ENCODE measurements around the gene AADACL2.
"Not testable (repeated sequence)": the region's sequence is repeated elsewhere in the genome, so short reads cannot be mapped to it uniquely, and the experiment has no call there.

Gene AADACL2

DNA sequence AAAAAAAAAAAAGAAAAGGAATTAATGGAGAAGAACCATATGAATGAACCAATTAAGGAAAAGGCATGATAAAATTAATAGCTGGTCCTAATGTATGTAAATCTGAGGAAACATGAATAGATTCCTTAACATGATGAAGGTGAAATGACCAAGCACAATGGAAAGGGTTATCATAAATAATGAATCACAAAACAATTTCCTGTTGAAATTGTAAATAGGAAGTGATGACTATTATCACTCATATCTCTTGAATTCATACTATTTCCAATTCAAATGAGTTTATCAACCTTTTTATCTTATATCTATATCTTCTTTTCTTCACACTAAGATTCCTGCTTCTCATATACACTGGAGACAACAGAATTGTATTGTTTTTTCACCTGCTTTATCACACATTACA, 32.0 kb downstream of the AADACL2 start:
- DNase-seq (ENCODE audit: low read depth) = no peak

GRCh38 chr3:151766454-151766853, 32.7 kb downstream of the AADACL2 start:
- no peak for DNase-seq (ENCODE audit: low read depth)

GRCh38 chr3:151768393-151768930, 34.7 kb downstream of the AADACL2 start:
- no peak for DNase-seq (ENCODE audit: low read depth)

- peak; percentile 5 for DNase-seq (ENCODE audit: low read depth)
Measured at GRCh38 chr3:151769175-151769574, 35.4 kb downstream of the AADACL2 start.

- no peak for DNase-seq (ENCODE audit: low read depth)
Measured at GRCh38 chr3:151770956-151771355, 37.2 kb downstream of the AADACL2 start.

DNA sequence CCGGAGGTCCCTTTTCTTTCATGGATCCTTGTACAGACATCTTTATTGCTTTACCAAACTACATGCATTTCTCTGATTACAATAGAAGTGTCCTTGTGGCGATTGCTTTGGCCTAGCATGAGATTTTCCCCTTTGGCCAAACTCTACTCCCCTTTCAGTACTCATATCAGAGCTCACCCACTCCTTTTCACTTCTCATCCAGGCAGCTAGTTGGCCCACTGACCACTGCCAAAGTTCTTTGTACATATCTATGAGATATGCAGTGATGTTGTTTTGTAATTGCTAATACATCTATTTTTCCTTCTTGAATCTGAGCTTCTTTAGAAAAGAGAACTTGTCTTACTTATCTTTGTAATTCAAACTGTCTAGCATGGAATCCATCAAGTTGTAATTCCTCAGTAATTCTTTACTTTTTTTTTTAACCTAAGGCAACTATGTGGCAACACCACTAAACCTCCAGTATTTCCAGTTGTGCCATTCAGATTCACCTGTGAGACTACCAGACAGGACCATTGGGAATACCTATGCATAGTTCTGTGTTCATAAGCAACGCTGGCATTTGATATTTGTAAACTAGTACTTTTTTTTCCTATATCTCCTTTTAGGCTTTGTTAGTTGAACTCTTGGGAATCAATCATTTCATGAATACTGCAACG, 39.2 kb downstream of the AADACL2 start:
- DNase-seq (ENCODE audit: low read depth) = no peak

DNA sequence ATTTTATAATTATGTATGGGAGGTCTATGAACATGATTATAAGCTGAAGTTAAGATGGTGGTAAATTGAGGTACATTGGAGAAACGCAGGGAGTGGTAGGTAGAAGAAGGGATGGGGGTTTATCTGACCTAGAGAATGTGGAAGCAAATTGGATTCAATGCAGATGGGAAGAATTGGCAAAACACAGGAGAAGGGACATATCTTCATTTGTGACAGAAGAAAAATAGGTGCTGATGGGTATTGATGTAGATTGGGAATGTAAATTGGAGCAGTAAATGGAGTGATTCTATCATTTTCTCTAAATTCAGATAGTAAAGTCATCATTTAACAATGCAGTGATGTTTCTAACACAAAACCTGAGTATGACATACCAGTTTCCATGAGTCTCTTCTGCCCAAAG, 40.5 kb downstream of the AADACL2 start:
- no peak for DNase-seq (ENCODE audit: low read depth)

DNA sequence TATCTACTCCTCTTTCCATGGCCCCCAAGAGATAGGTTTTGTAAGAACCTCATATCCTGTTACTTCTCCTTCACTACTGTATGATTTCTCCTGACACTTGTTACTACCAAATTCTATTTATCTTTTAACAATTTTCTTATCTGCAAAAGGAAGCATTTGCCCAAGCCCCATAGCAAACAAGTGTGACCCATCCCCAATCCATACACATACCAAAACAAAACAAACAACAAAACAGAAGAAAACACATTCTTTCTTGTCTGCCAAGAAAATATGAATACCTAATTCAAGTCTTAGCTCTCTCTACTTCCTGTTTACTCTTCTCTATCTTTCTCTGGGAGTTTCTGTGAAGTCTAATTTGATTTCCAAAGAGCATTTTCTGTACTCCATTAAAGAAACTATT, 41.2 kb downstream of the AADACL2 start:
- no peak for DNase-seq (ENCODE audit: low read depth)

DNA sequence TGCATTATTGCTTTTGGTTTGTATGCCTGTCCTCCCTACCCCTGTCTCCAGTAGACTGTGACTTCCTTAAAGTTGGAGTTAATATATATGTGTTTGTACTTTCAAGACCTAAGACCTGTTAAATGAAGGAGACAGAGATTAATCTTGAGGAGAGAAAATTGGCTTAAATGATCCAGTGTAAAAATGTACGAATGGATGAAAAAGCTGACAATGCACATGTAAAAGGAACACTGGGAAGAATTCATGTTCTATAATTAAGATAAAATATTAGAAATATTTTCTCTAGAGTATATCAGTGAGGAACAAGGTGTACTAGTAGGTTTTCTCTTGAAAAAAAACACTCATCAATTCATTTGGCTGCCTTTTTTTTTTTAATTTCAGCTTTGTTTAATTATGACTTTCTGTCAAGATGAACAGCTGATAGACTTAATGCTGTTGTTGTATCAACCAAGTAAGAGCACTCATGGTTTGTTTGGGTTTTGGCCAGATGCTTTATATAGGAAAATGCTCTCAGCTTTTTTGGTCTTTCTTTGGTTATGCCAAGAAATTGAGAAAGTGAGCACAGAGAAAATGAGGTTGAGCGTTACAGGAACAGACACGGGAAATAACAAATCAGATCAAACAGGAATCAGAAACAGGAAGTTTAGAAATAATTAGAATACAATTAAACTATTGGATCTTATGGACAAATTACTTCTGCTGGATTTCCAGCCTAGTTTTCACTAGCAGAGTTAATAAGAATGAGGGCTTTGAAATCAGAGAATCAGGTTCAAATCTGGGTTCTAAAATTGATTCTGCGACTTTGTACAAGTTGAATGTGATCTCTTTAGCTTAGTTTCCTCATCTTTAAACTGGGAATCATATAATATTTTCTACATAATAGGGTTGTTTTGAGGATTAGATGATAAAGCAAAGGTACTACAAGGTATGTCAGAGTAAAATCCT, 41.9 kb downstream of the AADACL2 start:
- no peak for DNase-seq (ENCODE audit: low read depth)

GRCh38 chr3:151776259-151776740, 42.6 kb downstream of the AADACL2 start:
- DNase-seq (ENCODE audit: low read depth) = no peak

GRCh38 chr3:151777880-151778279, 44.2 kb downstream of the AADACL2 start:
- DNase-seq (ENCODE audit: low read depth) = no peak

DNA sequence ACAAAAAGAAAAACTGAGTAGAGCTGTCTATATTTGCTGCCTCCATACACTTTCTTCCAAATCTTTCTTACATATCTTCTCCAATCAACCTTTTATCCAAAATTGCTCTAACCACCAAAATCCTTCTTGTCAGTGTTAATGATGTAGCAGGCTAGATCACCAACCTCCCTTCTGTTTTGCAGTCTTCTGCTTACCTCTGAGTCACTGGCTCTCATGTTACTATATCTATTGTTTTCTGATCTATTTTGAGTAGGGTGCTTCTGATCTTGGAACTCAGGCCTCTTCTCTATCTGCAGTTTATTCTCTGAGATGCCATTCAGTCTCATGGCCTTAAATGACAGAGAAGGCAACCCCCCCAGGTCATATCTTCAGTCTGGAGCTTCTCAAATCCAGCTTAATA, 53.9 kb downstream of the AADACL2 start:
- DNase-seq (ENCODE audit: low read depth) = no peak

GRCh38 chr3:151788401-151788800, 54.7 kb downstream of the AADACL2 start:
- DNase-seq (ENCODE audit: low read depth) = no peak

DNA sequence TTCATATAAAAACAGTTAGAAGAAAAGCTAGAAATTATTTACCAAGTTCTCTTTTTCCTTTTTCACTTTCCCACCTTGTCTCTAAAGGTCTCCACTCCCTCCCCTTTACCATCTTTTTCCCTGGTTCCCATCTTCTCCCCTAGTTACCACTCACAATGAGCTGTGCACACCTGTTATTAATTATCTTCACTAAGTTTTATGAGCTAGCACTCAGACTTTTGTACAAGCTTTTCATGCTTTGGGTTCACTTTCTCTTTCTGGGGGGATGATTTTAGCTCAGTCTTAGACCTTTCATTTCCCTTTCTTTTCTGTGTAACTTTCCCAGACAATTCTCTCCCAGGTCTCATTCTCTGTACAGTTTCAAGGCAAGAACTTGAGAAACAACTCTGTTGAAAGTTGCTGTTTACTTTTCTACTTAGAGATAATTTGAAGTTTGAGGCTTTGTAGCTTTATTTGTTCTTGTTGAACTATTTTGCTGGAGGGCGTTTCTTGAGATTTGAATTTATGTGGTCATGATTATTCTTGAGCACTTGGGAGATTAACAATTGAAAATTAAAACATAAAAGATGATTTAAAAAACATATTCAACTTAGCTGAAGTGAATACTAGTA, 56.2 kb downstream of the AADACL2 start:
- no peak for DNase-seq (ENCODE audit: low read depth)

- not testable (repeated sequence) for DNase-seq (ENCODE audit: low read depth)
Measured at GRCh38 chr3:151790763-151791162, 57.0 kb downstream of the AADACL2 start.

- DNase-seq (ENCODE audit: low read depth) = no peak
Measured at GRCh38 chr3:151792411-151792810, 58.7 kb downstream of the AADACL2 start.

DNA sequence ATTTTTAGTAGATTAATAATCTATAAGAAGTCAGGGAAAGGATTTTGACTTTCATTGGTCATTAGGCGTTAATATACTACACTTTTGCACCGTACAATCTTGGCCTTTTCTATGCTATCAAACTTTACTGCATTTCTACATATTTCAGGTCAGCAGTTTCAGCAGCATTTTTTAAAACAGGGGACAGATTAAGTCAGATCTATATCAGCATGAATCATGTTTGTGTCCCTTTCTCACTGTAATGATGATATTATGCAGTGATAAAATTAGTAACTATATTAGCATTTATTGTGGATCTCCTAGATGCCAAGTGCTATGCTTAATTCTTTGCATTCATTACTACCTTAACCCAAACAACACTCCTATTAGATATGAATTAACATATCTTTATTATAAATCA, 59.9 kb downstream of the AADACL2 start:
- no peak for DNase-seq (ENCODE audit: low read depth)

GRCh38 chr3:151794080-151794479, 60.4 kb downstream of the AADACL2 start:
- DNase-seq (ENCODE audit: low read depth) = no peak

DNA sequence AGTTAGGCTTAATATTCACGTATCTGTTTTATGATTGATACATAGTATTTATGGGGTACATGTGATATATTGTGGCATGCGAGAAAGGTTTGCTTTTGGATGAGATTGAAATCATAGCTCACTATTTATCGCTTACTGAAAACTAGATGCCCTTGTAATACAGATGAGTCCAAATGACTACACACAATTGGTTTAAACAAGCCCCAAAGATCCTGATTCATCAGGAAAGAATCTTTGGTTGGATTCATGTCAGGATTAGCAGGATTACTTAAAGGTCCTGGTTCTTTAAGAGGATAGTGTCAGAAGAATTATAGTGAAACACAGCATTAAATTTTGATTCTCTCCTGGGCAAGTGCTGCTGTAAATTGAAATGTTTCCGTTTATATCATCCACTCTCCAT, 61.5 kb downstream of the AADACL2 start:
- DNase-seq (ENCODE audit: low read depth) = no peak

GRCh38 chr3:151796105-151796680, 62.5 kb downstream of the AADACL2 start:
- DNase-seq (ENCODE audit: low read depth) = no peak

- no peak for DNase-seq (ENCODE audit: low read depth)
Measured at GRCh38 chr3:151798466-151798865, 64.7 kb downstream of the AADACL2 start.

DNA sequence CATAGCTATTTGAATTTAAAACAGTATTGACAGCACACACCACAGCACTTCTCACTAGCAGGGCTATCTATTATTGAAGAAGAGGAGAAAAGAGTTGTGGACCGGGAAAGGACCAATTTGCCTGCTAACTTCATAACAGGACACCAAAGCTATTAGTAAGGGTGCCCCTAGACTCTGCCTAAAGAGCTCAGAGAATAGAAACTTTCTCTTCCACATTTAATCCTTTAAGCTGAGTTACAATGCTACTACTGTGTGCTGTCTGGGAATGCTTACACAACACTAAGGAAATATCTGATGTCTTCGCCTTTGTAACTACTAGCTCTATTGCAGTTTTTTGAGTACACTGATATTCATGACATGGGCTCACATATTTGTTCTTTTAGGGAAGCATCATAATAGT, 66.7 kb downstream of the AADACL2 start:
- no peak for DNase-seq (ENCODE audit: low read depth)

All from CMK (cell line).